Measurements from ENCODE around the gene TIMP3.

- peak; percentile 36 to 49 for TF ChIP-seq CTCF (conservative IDR thresholded peaks at IDR 0.05 in 1 of 2, IDR thresholded peaks at IDR 0.05 in 1 of 2; ENCODE audit: low read depth in 1 of 2, low read length in 2 of 2)
- no peak for TF ChIP-seq EZH2 (IDR thresholded peaks at IDR 0.05; ENCODE audit: low read length, missing control alignments)
Observed at GRCh38 chr22:32823024-32823730, 21.7 kb downstream of the TIMP3 start.
